ENCODE data around the gene TRPV6. TPM values are rescaled to one million over a fixed set of nuclear protein-coding genes. Genes with fewer than 3 reads are reported as not detected.

Gene TRPV6
- total RNA-seq, 6 experiments from 2014 or later = not detected

DNA sequence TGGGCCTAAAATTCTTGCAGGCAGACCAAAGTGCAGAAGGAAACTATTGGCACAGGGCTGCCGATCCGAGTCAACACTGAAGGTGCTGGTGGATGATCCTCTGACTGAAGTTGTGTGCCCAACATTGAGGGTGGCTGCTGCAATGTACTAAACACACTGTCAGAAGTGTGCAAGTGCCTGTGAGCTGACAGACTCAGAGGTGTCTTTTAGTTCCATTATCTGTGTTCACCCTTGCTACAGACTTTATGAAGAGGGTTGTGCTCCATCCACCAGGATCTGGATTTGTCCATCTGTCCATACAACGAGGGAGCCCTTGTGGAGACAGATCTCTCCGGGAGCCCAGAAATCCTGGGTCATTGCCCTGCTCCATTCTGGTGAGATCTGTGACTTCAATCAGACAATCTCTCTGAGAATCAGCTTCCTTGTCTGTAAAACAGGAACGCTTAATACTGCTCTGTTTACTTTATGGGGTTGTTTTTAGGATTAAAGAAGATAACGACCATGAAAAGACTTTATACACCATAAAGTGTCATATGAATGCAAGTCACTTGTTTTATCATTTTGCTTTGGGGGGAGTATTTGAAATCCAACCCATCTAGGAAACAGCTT is 9.5 kb upstream of the TRPV6 start:
- no peak for DNase-seq
- H3K4me1 Mint-ChIP-seq (ENCODE audit: low read depth) = no peaks in the 10 kb centered on the region
- H3K27ac Mint-ChIP-seq = no peak overlapping the region
- H3K9me3 Mint-ChIP-seq = peaks cover 5% of the 10 kb centered on the region; the same call in 1 of the 2 replicates
- H3K36me3 Mint-ChIP-seq (ENCODE audit: low read depth) = peaks cover 6% of the 10 kb centered on the region; the same call in 1 of the 2 replicates
- H3K4me3 Mint-ChIP-seq = no peak overlapping the region
- no peak for TF ChIP-seq CTCF (IDR thresholded peaks at IDR 0.05)
- H3K27me3 Mint-ChIP-seq (ENCODE audit: insufficient read depth) = peaks cover 13% of the 10 kb centered on the region

GRCh38 chr7:142894112-142894984 is 8.8 kb upstream of the TRPV6 start:
- Mint-ChIP-seq H3K4me1 (ENCODE audit: low read depth) (no peaks in the 10 kb centered on the region), H3K27me3 (ENCODE audit: insufficient read depth) (peaks cover 13% of the 10 kb centered on the region), H3K4me3 (no peak overlapping the region), H3K36me3 (ENCODE audit: low read depth) (peaks cover 6% of the 10 kb centered on the region; the same call in 1 of the 2 replicates), H3K9me3 (peaks cover 5% of the 10 kb centered on the region; the same call in 1 of the 2 replicates), H3K27ac (no peak overlapping the region)
- no peak for TF ChIP-seq CTCF (IDR thresholded peaks at IDR 0.05)
- DNase-seq = no peak

GRCh38 chr7:142892951-142893350 is 7.4 kb upstream of the TRPV6 start:
- Mint-ChIP-seq H3K4me1 (ENCODE audit: low read depth) (no peaks in the 10 kb centered on the region), H3K27me3 (ENCODE audit: insufficient read depth) (peaks cover 13% of the 10 kb centered on the region), H3K4me3 (no peak overlapping the region), H3K27ac (no peak overlapping the region), H3K9me3 (peaks cover 5% of the 10 kb centered on the region; the same call in 1 of the 2 replicates), H3K36me3 (ENCODE audit: low read depth) (peaks cover 6% of the 10 kb centered on the region; the same call in 1 of the 2 replicates)
- no peak for TF ChIP-seq CTCF (IDR thresholded peaks at IDR 0.05)
- no peak for DNase-seq

DNA sequence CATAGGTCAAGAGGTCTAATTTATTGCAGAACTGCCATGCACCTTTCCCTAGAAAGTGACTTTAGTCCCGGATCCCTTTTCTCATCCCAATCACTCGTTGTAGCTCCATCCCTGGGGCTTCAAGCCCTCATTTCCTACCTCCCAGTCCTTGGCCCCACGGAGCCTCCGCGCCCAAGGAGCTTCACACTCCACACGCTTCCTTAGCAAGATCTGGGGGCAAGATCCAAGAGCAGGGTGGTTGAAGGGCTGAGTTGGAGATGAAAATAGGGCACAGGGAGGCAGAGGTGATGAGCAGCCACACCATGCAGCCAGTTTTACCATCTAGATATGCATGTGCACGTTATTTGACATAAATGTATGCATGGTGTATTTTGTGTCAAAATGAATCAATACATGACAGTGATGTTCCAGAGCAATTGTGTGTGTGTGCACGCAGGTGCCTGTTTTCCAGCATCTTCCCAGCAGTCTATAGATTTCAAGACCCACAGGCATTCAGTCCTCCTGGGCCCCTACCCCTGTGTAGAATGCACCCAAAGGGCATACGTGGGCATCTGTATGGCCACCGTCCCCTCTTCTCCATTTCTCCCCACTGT is 6.0 kb upstream of the TRPV6 start:
- H3K4me3 Mint-ChIP-seq = no peak overlapping the region
- no peak overlapping the region for H3K27ac Mint-ChIP-seq
- TF ChIP-seq CTCF (IDR thresholded peaks at IDR 0.05) = no peak
- H3K4me1 Mint-ChIP-seq (ENCODE audit: low read depth) = no peaks in the 10 kb centered on the region
- H3K27me3 Mint-ChIP-seq (ENCODE audit: insufficient read depth) = peaks cover 7% of the 10 kb centered on the region
- no peak for DNase-seq
- H3K9me3 Mint-ChIP-seq = peaks cover 5% of the 10 kb centered on the region; the same call in 1 of the 2 replicates
- peaks cover 6% of the 10 kb centered on the region; the same call in 1 of the 2 replicates for H3K36me3 Mint-ChIP-seq (ENCODE audit: low read depth)

DNA sequence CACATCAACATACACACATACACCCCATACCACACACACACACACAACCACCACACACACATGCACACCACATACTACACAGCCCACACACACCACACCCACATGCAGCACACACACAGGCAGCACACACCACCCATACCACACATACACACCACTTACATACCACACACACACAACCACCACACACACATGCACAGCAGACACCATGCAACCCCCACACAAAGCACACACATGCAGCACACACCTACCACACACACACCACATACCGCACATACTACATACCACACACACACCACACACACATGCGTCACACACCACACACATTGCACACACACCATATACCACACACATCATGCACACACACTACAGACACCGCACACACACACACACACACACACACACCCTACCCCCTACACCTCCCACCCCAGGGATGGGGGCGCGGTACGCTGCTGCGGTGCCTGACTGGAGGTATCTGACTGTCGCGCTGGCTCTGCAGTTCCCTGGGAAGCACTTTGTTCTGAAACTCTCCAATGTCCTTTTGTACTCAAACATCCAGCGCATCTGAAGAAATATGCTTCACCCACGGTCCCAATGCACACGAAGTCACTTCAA is 5.4 kb upstream of the TRPV6 start:
- Mint-ChIP-seq H3K36me3 (ENCODE audit: low read depth) (peaks cover 6% of the 10 kb centered on the region; the same call in 1 of the 2 replicates), H3K27ac (no peak overlapping the region), H3K4me1 (ENCODE audit: low read depth) (no peaks in the 10 kb centered on the region), H3K9me3 (peaks cover 5% of the 10 kb centered on the region; the same call in 1 of the 2 replicates), H3K4me3 (no peak overlapping the region), H3K27me3 (ENCODE audit: insufficient read depth) (peaks cover 3% of the 10 kb centered on the region)
- no peak for DNase-seq
- TF ChIP-seq CTCF (IDR thresholded peaks at IDR 0.05) = no peak
